Measurements from ENCODE around the gene ACOT7. TPM values are rescaled to one million over a fixed set of nuclear protein-coding genes. Genes with fewer than 3 reads are reported as not detected.
"Not testable (repeated sequence)": the region's sequence is repeated elsewhere in the genome, so short reads cannot be mapped to it uniquely, and the experiment has no call there.

Gene ACOT7
- total RNA-seq, 2 experiments from 2014 or later: 5.3 to 5.4 TPM

GRCh38 chr1:6309564-6309963 is 84.0 kb downstream of the ACOT7 start:
- Mint-ChIP-seq H3K4me3 (no peak overlapping the region), H3K27me3 (no peaks in the 10 kb centered on the region), H3K9me3 (no peaks in the 10 kb centered on the region), H3K4me1 (ENCODE audit: low read depth) (no peaks in the 10 kb centered on the region), H3K36me3 (ENCODE audit: low read depth) (no peaks in the 10 kb centered on the region), H3K27ac (no peak overlapping the region)
- Histone ChIP-seq H3K4me1 (ENCODE audit: insufficient read depth, low read length) (no peaks in the 10 kb centered on the region), H3K9me3 (ENCODE audit: control insufficient read depth in 1 of 2, insufficient read depth in 1 of 2, low read length in 2 of 2) (peaks cover 0 to 10% of the 10 kb centered on the region in 2 experiments), H3K36me3 (ENCODE audit: insufficient read depth, low read length) (no peaks in the 10 kb centered on the region), H3K27ac (ENCODE audit: low read depth in 1 of 2, low read length in 2 of 2) (no peak overlapping the region), H3K4me3 (ENCODE audit: low read length) (no peak overlapping the region), H3K27me3 (ENCODE audit: control insufficient read depth in 1 of 2, insufficient read depth in 2 of 2, low read length in 2 of 2) (no peaks in the 10 kb centered on the region)
- ATAC-seq (ENCODE audit: poor library complexity) (no peak), DNase-seq (no peak)
- intact Hi-C loops (cut with DNase I, micrococcal nuclease): no loop called here
- POLR2A ChIA-PET: no interaction called here
- CTCF ChIA-PET: no interaction called here
- no peak for TF ChIP-seq CTCF (IDR thresholded peaks at IDR 0.05)

DNA sequence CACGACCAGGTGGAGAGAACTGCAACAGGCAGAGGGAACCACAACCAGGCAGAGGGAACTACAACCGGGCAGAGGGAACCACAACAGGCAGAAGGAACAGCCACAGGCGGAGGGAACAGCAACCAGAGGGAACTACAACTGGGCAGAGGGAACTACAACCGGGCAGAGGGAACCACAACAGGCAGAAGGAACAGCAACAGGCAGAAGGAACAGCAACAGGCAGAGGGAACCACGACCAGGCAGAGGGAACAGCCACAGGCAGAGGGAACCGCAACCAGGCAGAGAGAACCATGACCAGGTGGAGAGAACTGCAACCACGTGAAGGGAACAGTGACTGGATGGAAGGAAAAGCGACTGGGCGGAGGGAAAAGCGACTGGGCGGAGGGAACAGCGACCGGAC is 85.1 kb downstream of the ACOT7 start:
- DNase-seq (no peak), ATAC-seq (ENCODE audit: poor library complexity) (no peak)
- no peak for TF ChIP-seq CTCF (IDR thresholded peaks at IDR 0.05)
- ChIA-PET POLR2A (no interaction called here), CTCF (no interaction called here)
- no peaks in the 10 kb centered on the region for H3K4me1 Mint-ChIP-seq (ENCODE audit: low read depth)
- H3K4me1 ChIP-seq (ENCODE audit: insufficient read depth, low read length): no peaks in the 10 kb centered on the region
- no peaks in the 10 kb centered on the region for H3K27me3 ChIP-seq (ENCODE audit: control insufficient read depth in 1 of 2, insufficient read depth in 2 of 2, low read length in 2 of 2)
- H3K9me3 ChIP-seq (ENCODE audit: control insufficient read depth in 1 of 2, insufficient read depth in 1 of 2, low read length in 2 of 2): peaks cover 0 to 10% of the 10 kb centered on the region in 2 experiments
- H3K9me3 Mint-ChIP-seq: no peaks in the 10 kb centered on the region
- H3K36me3 ChIP-seq (ENCODE audit: insufficient read depth, low read length): no peaks in the 10 kb centered on the region
- no peak overlapping the region for H3K4me3 Mint-ChIP-seq
- no peak overlapping the region for H3K27ac Mint-ChIP-seq
- H3K4me3 ChIP-seq (ENCODE audit: low read length): no peak overlapping the region
- H3K36me3 Mint-ChIP-seq (ENCODE audit: low read depth): no peaks in the 10 kb centered on the region
- intact Hi-C loops (cut with DNase I, micrococcal nuclease): no loop called here
- no peaks in the 10 kb centered on the region for H3K27me3 Mint-ChIP-seq
- H3K27ac ChIP-seq (ENCODE audit: low read depth in 1 of 2, low read length in 2 of 2): no peak overlapping the region

GRCh38 chr1:6307682-6308081 is 85.9 kb downstream of the ACOT7 start:
- POLR2A ChIA-PET; H3K27me3 ChIP-seq (ENCODE audit: control insufficient read depth in 1 of 2, insufficient read depth in 2 of 2, low read length in 2 of 2); H3K4me3 ChIP-seq (ENCODE audit: low read length); intact Hi-C loops (cut with DNase I, micrococcal nuclease); ATAC-seq (ENCODE audit: poor library complexity); DNase-seq; H3K27ac ChIP-seq (ENCODE audit: low read depth in 1 of 2, low read length in 2 of 2); H3K36me3 ChIP-seq (ENCODE audit: insufficient read depth, low read length); H3K4me1 Mint-ChIP-seq (ENCODE audit: low read depth); H3K27ac Mint-ChIP-seq; H3K27me3 Mint-ChIP-seq; H3K4me3 Mint-ChIP-seq; H3K9me3 Mint-ChIP-seq; H3K36me3 Mint-ChIP-seq (ENCODE audit: low read depth); CTCF ChIA-PET; H3K4me1 ChIP-seq (ENCODE audit: insufficient read depth, low read length): not testable (repeated sequence)
- peaks cover 0 to 10% of the 10 kb centered on the region in 2 experiments for H3K9me3 ChIP-seq (ENCODE audit: control insufficient read depth in 1 of 2, insufficient read depth in 1 of 2, low read length in 2 of 2)

- H3K36me3 ChIP-seq (ENCODE audit: insufficient read depth, low read length): no peaks in the 10 kb centered on the region
- Mint-ChIP-seq H3K9me3 (no peaks in the 10 kb centered on the region), H3K27ac (no peak overlapping the region), H3K4me3 (no peak overlapping the region), H3K4me1 (ENCODE audit: low read depth) (no peaks in the 10 kb centered on the region), H3K36me3 (ENCODE audit: low read depth) (no peaks in the 10 kb centered on the region), H3K27me3 (no peaks in the 10 kb centered on the region)
- no peak overlapping the region for H3K27ac ChIP-seq (ENCODE audit: low read depth in 1 of 2, low read length in 2 of 2)
- intact Hi-C loops (cut with DNase I, micrococcal nuclease): no loop called here
- ATAC-seq (ENCODE audit: poor library complexity): no peak
- no peaks in the 10 kb centered on the region for H3K4me1 ChIP-seq (ENCODE audit: insufficient read depth, low read length)
- ChIA-PET POLR2A (no interaction called here), CTCF (no interaction called here)
- H3K4me3 ChIP-seq (ENCODE audit: low read length): no peak overlapping the region
- no peaks in the 10 kb centered on the region for H3K27me3 ChIP-seq (ENCODE audit: control insufficient read depth in 1 of 2, insufficient read depth in 2 of 2, low read length in 2 of 2)
- no peak for DNase-seq
- peaks cover 0 to 10% of the 10 kb centered on the region in 2 experiments for H3K9me3 ChIP-seq (ENCODE audit: control insufficient read depth in 1 of 2, insufficient read depth in 1 of 2, low read length in 2 of 2)
- TF ChIP-seq CTCF (IDR thresholded peaks at IDR 0.05): no peak
Measured at GRCh38 chr1:6307099-6307498, 86.5 kb downstream of the ACOT7 start.

All from CD4-positive, alpha-beta T cell (primary cell).